ENCODE results near the gene ZBTB20.

GRCh38 chr3:115187149-115187757 is 40.2 kb upstream of the ZBTB20 start:
- no peak for TF ChIP-seq CTCF (IDR thresholded peaks at IDR 0.05)
- no peak for TF ChIP-seq POLR2A (IDR thresholded peaks at IDR 0.05)
- TF ChIP-seq EP300 (IDR thresholded peaks at IDR 0.05), result no peak
